Neural progenitor cell (in vitro differentiated cells): ENCODE results near the gene NLRP8. TPM values are rescaled to one million over a fixed set of nuclear protein-coding genes. Genes with fewer than 3 reads are reported as not detected.

Experiments used
- DNase-seq: peaks from one replicate; pipeline ENCODE4 v3.0.0-alpha.2; 2016; ENCODE audit warnings: low spot score
- H2AFZ ChIP-seq: fragments of 200-600 bp; sonication (generic); replicated peaks from 2 replicates; pipeline ENCODE4 v1.6.1; 2016; ENCODE audit warnings: antibody characterized with exemption
- H3F3A ChIP-seq: fragments of 200-600 bp; sonication (generic); 2 replicates; pipeline ENCODE4 v1.6.1; 2016; ENCODE audit warnings: antibody characterized with exemption, low read depth
- H3K27ac ChIP-seq: fragments of 200-600 bp; sonication (generic); 2 replicates; pipeline ENCODE4 v1.5.1; 2016; ENCODE audit warnings: mild to moderate bottlenecking
- H3K27me3 ChIP-seq: fragments of 200-600 bp; sonication (generic); 2 replicates; pipeline ENCODE4 v1.6.1; 2016; ENCODE audit warnings: mild to moderate bottlenecking, moderate library complexity
- H3K36me3 ChIP-seq: fragments of 200-600 bp; sonication (generic); 2 replicates; pipeline ENCODE4 v1.5.1; 2016
- H3K4me1 ChIP-seq: fragments of 200-600 bp; sonication (generic); 2 replicates; pipeline ENCODE4 v1.6.1; 2016; ENCODE audit warnings: mixed run types
- H3K4me2 ChIP-seq: fragments of 200-600 bp; sonication (generic); 2 replicates; pipeline ENCODE4 v1.6.1; 2016
- H3K4me3 ChIP-seq: fragments of 200-600 bp; sonication (generic); 2 replicates; pipeline ENCODE4 v1.5.1; 2016
- H3K79me2 ChIP-seq: fragments of 200-600 bp; sonication (generic); 2 replicates; pipeline ENCODE4 v1.6.1; 2016; ENCODE audit warnings: low read depth
- H3K9ac ChIP-seq: fragments of 200-600 bp; sonication (generic); 2 replicates; pipeline ENCODE4 v1.6.1; 2016
- H3K9me3 ChIP-seq: fragments of 200-600 bp; sonication (generic); 2 replicates; pipeline ENCODE4 v1.5.1; 2016; ENCODE audit warnings: low read depth
- H4K20me1 ChIP-seq: fragments of 200-600 bp; sonication (generic); 2 replicates; pipeline ENCODE4 v1.6.1; 2016; ENCODE audit warnings: low read depth
- H3K27ac Mint-ChIP-seq: 3 replicates; pipeline ENCODE4 v1.8.0; 2021; ENCODE audit warnings: mixed read lengths
- H3K27me3 Mint-ChIP-seq: 2 replicates; pipeline ENCODE4 v1.8.0; 2022; ENCODE audit warnings: low read depth, mild to moderate bottlenecking, inconsistent platforms, moderate library complexity, mixed read lengths; ENCODE audit not compliant: insufficient read depth
- H3K36me3 Mint-ChIP-seq: 3 replicates; pipeline ENCODE4 v1.8.0; 2021; ENCODE audit warnings: mixed read lengths
- H3K4me1 Mint-ChIP-seq: 3 replicates; pipeline ENCODE4 v1.8.0; 2021; ENCODE audit warnings: mixed read lengths
- H3K4me3 Mint-ChIP-seq: 3 replicates; pipeline ENCODE4 v1.8.0; 2021; ENCODE audit warnings: mild to moderate bottlenecking, moderate library complexity, mixed read lengths
- H3K9me3 Mint-ChIP-seq: 3 replicates; pipeline ENCODE4 v1.8.0; 2020; ENCODE audit warnings: mixed read lengths
- EZH2 ChIP-seq: fragments of 200-600 bp; sonication (generic); IDR thresholded peaks from 2 replicates; pipeline ENCODE4 v1.6.1; 2017; ENCODE audit warnings: antibody characterized with exemption, mild to moderate bottlenecking, moderate library complexity
- EZH2phosphoT487 ChIP-seq: fragments of 200-600 bp; sonication (generic); IDR thresholded peaks from 2 replicates; pipeline ENCODE4 v1.6.1; 2017; ENCODE audit warnings: antibody characterized with exemption
- total RNA-seq: library from RNA; depleted of rRNA; stranded (reverse); fragments of >200 nt; gene quantifications from 2 replicates; pipeline ENCODE4 v1.2.3, GENCODE V29; 2015; ENCODE audit warnings: low replicate concordance
- TF ChIP-seq, protein P1 (sequence below): fragments of 200-600 bp; sonication (generic); IDR thresholded peaks from 2 replicates; pipeline ENCODE4 v1.5.1; 2017; ENCODE audit warnings: antibody characterized with exemption, mild to moderate bottlenecking

NLRP8 gene
- total RNA-seq, 1 donor from 2014 or later = not detected

DNA sequence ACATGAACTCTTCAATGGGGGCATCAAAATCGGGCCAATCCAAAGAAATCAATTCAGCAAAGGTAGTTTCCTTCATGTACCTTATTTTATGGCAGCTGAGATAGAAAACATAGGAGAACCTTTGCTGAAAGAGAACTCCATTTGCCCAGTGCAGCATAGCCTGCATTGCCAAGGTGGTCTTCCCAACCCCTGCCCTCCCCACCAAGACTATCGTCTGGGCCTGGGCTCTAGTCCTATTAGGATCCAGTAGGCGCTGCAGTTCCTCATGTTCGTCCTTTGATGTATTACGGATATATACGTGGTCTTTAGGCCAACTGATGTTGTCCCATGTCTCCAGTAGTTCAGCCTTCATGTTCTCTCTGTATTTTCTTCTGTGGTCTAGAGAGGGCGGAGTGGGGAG lies 34.7 kb upstream of the NLRP8 start:
- H3K36me3 ChIP-seq = no peaks in the 10 kb centered on the region
- H3K4me3 ChIP-seq = no peak overlapping the region
- H3K9me3 ChIP-seq = peaks cover 18% of the 10 kb centered on the region
- no peaks in the 10 kb centered on the region for H3K4me1 ChIP-seq
- no peak overlapping the region for H3K27ac ChIP-seq
- H3F3A ChIP-seq = no peaks in the 10 kb centered on the region
- Mint-ChIP-seq H3K9me3 (peaks cover 42% of the 10 kb centered on the region), H3K4me1 (no peaks in the 10 kb centered on the region), H3K27me3 (peaks cover 6% of the 10 kb centered on the region), H3K4me3 (no peak overlapping the region), H3K36me3 (no peaks in the 10 kb centered on the region), H3K27ac (no peak overlapping the region)
- H3K9ac ChIP-seq = no peak overlapping the region
- no peaks in the 10 kb centered on the region for H3K27me3 ChIP-seq
- TF ChIP-seq EZH2phosphoT487 (no peak), EZH2 (no peak)
- TF ChIP-seq, protein P1, sequence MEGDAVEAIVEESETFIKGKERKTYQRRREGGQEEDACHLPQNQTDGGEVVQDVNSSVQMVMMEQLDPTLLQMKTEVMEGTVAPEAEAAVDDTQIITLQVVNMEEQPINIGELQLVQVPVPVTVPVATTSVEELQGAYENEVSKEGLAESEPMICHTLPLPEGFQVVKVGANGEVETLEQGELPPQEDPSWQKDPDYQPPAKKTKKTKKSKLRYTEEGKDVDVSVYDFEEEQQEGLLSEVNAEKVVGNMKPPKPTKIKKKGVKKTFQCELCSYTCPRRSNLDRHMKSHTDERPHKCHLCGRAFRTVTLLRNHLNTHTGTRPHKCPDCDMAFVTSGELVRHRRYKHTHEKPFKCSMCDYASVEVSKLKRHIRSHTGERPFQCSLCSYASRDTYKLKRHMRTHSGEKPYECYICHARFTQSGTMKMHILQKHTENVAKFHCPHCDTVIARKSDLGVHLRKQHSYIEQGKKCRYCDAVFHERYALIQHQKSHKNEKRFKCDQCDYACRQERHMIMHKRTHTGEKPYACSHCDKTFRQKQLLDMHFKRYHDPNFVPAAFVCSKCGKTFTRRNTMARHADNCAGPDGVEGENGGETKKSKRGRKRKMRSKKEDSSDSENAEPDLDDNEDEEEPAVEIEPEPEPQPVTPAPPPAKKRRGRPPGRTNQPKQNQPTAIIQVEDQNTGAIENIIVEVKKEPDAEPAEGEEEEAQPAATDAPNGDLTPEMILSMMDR = no peak
- no peaks in the 10 kb centered on the region for H4K20me1 ChIP-seq
- no peak for DNase-seq
- no peak overlapping the region for H3K4me2 ChIP-seq
- no peaks in the 10 kb centered on the region for H3K79me2 ChIP-seq
- no peak overlapping the region for H2AFZ ChIP-seq

GRCh38 chr19:55913643-55914268 lies 33.9 kb upstream of the NLRP8 start:
- peaks cover 6% of the 10 kb centered on the region for H3K27me3 Mint-ChIP-seq
- no peak overlapping the region for H3K27ac Mint-ChIP-seq
- Histone ChIP-seq H3K9ac (no peak overlapping the region), H3K4me2 (no peak overlapping the region), H3K79me2 (no peaks in the 10 kb centered on the region), H3K27ac (no peak overlapping the region), H3K4me3 (no peak overlapping the region), H3K4me1 (no peaks in the 10 kb centered on the region), H3F3A (no peaks in the 10 kb centered on the region), H3K9me3 (peaks cover 21% of the 10 kb centered on the region), H3K27me3 (no peaks in the 10 kb centered on the region), H2AFZ (no peak overlapping the region), H3K36me3 (no peaks in the 10 kb centered on the region), H4K20me1 (no peaks in the 10 kb centered on the region)
- H3K4me1 Mint-ChIP-seq = no peaks in the 10 kb centered on the region
- peaks cover 40% of the 10 kb centered on the region for H3K9me3 Mint-ChIP-seq
- H3K36me3 Mint-ChIP-seq = no peaks in the 10 kb centered on the region
- no peak overlapping the region for H3K4me3 Mint-ChIP-seq
- TF ChIP-seq, protein P1 = no peak
- TF ChIP-seq EZH2 (no peak), EZH2phosphoT487 (no peak)
- DNase-seq = no peak

DNA sequence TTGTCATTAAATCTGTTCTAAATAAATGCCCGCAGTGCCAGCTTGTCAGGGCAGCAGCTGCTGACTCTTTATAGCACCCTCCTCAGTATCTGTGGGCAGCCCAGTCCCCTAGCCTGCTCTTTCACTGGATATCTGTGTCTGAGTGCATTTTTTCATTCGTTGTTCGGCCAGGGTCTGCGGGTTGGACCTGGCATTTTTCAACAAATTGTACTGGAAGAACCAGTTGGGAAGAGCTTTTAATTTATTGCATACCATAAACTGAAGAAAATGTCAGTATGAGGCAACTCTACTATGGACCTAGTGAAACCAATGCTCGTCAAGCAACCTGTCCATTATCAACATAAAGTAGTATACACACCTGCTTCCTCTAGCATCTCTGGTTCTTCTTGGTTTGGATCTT lies 24.1 kb upstream of the NLRP8 start:
- no peak overlapping the region for H3K27ac Mint-ChIP-seq
- no peaks in the 10 kb centered on the region for H3K79me2 ChIP-seq
- no peak overlapping the region for H3K9ac ChIP-seq
- no peaks in the 10 kb centered on the region for H4K20me1 ChIP-seq
- H3K4me2 ChIP-seq = no peak overlapping the region
- TF ChIP-seq, protein P1 = no peak
- no peak for TF ChIP-seq EZH2
- no peak for TF ChIP-seq EZH2phosphoT487
- no peak overlapping the region for H2AFZ ChIP-seq
- H3K27me3 ChIP-seq = no peaks in the 10 kb centered on the region
- H3K9me3 Mint-ChIP-seq = peaks cover 28% of the 10 kb centered on the region
- peaks cover 29% of the 10 kb centered on the region for H3K9me3 ChIP-seq
- no peak for DNase-seq
- H3F3A ChIP-seq = no peaks in the 10 kb centered on the region
- no peaks in the 10 kb centered on the region for H3K36me3 ChIP-seq
- H3K27ac ChIP-seq = no peak overlapping the region
- H3K27me3 Mint-ChIP-seq = no peaks in the 10 kb centered on the region
- no peaks in the 10 kb centered on the region for H3K4me1 ChIP-seq
- no peak overlapping the region for H3K4me3 Mint-ChIP-seq
- no peaks in the 10 kb centered on the region for H3K36me3 Mint-ChIP-seq
- H3K4me1 Mint-ChIP-seq = no peaks in the 10 kb centered on the region
- no peak overlapping the region for H3K4me3 ChIP-seq
